Activated T-cell treated with anti-CD3 and anti-CD28 coated beads, Interleukin-2, amount 50 U/mL, for 48 hours (primary cell): ENCODE data around the gene PMS1.
"Not testable (repeated sequence)": the region's sequence is repeated elsewhere in the genome, so short reads cannot be mapped to it uniquely, and the experiment has no call there.

ENCODE experiments used
- DNase-seq, 2 experiments: peaks; one replicate each; pipeline ENCODE4 v3.0.0-alpha.2; 2020

PMS1 gene

DNA sequence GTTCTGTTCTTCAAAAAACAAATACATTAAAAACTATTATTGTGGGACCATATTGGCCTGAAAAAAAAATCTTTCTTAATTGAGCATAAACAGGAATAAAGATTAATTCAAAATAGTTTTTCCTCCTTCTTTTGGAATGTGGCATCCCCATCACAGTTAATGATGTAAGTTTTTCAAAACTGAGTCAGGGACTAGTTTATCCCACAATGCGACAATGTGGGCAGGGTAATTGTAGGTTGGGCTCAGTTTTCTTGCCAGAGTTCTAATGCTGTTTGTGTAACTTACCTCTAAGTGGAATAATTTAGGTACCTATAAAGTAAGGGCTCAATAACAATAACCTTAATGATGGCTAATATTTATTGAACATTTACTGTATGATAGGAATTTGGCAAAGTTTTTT lies 82.0 kb downstream of the PMS1 start:
- no peak for DNase-seq

DNA sequence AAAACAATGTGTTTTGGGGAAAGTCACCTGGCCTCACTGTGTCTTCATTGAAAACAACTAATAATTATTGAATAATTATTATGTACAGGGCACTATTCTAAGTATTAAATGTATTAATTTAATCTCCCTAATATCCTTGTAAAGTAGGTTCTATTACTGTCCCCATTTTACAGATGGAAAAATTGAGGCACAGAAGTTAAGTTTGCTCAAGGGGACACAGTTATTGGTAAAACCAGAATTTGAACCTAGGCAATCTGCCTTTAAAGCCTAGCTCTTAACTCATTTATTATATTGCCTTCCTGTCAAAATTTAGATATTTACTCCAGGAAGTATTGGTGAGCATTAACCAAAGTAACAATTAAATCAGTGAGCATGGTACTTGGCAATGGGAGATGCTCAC lies 84.6 kb downstream of the PMS1 start:
- DNase-seq = no peak

DNA sequence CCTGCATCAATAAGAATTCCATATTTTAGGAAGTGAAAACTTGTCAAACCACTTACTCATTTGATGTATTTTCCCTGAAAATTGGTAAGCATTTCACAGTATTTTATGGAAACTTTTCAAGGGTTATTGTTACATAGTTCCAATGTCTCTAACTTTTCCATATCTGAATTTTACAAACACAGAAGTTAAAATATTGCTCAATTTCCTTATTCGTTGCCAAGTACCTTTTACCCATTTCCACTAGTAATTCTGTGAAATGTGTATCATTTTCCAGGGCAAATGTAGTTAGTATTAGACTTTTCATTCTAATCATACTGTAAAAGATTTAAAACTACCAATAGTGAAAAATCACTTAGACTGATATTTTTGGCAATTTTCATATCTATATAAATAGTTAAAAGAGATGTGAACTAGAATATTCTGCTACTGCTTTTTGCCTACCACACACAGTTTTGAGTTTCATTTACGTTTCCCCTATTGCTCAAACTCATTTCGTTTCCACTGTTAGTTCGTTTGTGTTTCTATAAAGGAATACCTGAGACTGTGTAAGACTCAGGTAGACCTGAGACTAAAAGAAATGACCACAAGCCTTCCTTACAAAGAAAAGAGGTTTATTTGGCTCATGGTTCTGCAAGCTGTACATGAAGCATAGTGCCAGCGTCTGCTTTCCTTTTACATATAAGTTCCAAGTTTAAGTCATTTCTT lies 86.3 kb downstream of the PMS1 start:
- DNase-seq = no peak

DNA sequence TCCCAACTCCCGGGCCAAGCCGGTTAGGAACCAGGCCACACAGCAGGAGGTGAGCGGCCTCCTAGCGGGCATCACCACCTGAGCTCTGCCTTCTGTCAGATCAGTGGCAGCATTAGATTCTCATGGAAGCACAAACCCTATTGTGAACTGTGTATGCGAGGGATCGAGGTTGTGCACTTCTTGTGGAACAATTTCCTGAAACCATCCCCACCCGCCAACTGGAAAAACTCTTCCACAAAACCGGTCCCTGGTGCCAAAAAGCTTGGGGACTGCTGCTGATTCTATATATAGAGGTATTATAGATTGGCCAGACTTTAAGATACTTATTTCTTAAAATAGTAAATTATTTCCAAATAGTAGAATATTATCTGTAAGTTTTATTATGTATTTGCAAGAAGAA lies 89.4 kb downstream of the PMS1 start:
- DNase-seq = no peak

DNA sequence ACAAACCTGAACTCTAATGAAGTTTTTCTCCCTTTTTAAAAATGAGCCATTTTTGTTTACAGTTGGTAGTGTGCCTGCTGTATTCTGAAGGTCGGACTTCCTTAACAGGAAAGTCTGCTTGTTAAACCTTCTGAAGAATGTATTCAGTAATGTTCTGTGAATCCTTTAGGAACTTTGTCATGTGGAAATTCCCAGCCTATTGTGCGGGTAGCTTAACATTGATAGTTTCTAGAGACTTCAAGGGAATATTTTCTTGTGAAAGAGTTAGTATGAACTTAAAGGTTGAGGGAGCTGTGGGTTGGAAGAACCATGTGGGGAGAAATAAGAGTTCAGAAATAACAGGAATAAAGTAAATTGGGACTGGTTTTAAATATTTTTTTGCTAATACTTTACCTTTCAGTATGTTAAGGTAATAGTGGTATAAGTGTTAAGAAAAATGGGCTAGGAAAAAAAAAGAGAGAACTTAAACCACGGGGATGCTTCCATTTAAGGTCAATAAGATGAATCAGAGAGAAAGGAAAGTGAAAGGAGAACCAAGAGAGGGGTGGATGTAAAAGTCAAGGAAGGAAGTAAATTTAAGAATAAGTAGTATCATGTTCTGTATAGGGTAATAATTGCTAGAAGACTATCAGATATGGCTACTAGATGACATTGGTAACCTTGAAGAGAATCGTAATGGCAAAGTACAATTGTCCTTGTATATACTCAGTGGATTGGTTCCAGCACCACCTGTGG lies 90.5 kb downstream of the PMS1 start:
- DNase-seq = no peak

DNA sequence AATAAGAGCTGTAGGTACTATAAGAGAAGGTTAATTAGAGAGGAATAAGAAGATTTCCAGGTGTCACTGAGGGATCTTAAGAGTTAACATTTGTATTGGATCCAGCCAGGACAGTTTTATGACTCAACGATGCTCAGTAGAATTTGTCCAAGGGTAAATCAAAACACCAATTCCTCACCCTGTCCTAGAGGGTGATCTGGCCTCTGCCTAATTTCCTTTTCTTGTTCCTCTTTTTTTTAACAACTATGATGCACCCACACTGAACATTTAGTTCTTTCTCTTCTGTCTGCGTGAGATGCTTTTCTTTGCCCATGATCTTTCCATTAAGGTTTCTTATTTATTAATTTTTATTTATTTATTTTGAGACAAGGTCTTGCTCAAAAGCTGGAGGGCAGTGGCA lies 92.0 kb downstream of the PMS1 start:
- no peak for DNase-seq

DNA sequence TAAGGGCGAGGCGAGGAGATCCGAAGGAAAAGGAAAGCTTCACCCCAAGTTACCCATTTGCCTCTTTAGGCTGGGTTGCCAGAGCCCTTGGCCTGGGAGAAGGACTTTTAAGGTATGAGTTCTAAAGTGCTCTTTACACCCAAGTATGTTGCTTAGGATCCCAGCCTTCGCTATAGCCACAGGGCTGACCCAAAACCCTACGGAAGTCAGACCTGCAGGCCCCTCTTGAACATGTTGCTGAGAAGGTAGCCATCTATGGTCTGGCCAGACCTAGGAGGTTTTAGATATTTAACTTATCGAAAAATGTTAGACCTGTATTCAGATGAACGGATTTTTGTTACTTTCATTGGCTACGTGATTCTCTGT lies 95.4 kb downstream of the PMS1 start:
- DNase-seq = no peak

DNA sequence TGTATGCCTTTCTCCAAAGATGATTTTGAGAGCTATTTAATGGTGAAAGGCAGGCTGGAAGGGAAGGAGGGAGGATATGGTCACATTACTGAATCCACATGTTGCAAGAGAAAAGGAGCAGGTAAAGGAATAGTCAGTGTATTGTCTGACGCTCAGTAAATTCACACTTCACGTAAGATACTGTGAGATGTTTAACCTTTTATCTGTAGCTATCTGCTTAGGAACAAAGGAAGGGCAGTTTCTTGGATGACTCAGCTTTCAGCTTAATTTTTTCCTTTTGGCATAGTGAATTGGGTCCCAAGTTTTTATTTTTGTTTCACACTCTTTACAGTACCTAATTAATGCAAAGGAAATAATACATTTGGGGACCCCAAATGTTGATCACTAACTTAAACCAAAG lies 96.2 kb downstream of the PMS1 start:
- no peak for DNase-seq

DNA sequence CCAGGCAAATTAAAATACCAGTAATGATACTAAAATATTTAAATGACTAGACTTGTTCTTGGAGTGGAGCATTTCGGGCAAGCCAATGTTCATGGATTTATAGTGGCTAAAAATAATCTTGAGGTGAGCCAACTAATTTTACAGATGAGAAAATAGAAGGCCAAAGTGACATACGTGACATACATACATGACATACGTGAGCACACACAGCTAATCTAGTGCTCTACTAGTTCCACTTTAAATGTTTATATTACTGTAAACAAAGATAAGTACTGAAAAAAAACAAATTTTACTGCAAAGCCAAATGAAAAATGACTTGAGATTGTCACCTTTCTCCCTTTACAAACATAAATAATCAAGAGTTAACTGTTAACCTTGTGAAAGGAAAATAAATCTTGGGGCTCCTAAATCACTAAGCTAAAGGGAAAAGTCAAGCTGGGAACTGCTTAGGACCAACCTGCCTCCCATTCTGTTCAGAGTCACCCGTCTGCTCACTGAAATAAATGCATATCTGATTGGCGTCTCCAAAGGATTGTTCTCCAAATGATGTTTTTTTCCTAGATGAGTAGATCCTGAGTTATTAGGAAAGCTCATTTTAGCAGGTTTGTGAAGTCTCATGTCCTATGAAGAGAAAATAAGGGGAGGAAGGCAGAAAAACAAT lies 96.7 kb downstream of the PMS1 start:
- no peak for DNase-seq

DNA sequence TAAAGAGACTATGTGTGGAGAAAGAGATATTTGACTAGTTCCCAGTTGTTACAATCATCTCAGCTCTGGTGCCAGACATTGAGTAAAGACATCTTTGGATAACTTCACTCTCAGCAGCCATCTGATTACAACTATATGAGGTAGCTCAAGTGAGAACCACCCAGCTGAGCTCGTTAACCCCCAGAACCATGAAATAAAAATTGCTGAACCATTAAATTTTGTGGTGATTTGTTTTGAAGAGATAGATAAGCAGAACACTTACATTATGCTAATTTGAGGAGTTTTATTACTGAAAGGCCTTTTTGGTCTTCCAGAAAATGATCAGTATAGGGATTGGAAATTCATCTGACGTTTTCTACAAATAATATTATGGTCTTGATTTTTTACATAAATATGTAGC lies 101.1 kb downstream of the PMS1 start:
- DNase-seq = no peak

DNA sequence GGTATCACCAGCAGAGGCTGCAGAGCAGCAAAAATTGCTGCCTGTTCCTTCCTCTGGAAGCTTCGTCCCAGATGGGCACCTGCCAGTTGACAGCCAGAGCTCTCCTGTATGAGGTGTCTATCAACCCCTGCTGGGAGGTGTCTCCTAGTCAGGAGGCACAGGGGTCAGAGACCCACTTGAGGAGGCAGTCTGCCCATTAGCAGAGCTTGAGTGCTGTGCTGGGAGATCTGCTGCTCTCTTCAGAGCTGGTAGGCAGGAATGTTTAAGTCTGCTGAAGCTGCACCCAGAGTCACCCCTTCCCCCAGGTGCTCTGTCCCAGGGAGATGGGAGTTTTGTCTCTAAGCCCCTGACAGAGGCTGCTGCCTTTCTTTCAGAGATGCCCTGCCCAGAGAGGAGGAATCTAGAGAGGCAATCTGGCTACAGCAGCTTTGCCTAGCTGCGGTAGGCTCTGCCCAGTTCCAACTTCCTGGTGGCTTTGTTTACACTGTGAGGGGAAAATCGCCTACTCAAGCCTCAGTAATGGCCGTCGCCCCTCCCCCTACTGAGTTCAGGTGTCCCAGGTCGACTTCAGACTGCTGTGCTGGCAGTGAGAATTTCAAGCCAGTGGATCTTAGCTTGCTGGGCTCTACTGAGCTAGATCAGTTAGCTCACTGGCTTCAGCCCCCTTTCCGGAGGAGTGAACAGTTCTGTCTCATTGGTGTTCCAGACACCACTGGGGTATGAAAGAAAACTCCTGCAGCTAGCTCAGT lies 108.5 kb downstream of the PMS1 start:
- DNase-seq = not testable (repeated sequence)

DNA sequence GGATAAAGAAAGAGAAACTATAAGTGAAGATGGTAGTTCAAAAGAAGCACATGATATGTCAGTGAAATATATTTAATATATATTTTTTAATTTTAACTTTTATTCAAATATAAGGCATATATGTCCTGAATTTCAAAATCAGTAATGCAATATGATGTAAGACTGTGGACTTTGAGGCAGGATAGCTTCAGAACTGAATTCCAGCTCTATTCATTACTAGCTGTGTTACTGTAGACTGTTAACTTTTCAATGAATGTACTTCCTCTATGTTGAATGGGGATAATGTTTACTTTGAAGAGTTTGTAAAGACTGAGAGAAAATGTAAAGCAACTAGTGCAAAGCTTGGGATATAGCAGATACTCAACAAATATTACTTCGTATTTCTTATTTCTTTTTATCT lies 112.6 kb downstream of the PMS1 start:
- no peak for DNase-seq

DNA sequence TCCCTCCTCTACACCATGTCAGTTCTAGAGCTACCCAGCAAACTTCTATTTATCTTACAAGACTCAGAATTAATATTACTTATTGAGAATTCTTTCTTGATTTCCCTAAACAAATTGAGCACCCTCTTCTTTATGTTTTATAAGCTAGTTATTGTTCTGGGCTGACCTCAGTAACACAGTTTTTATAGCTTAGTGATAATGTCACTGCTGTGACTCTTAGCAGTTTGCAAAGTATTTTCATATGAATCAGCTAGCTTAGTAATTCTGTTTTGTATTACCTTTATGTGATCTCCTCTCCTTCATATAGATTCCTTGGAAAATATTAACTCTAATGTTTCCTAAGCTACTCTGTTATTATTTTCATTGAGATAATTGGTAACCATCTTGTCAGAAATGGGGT lies 114.9 kb downstream of the PMS1 start:
- DNase-seq = no peak

DNA sequence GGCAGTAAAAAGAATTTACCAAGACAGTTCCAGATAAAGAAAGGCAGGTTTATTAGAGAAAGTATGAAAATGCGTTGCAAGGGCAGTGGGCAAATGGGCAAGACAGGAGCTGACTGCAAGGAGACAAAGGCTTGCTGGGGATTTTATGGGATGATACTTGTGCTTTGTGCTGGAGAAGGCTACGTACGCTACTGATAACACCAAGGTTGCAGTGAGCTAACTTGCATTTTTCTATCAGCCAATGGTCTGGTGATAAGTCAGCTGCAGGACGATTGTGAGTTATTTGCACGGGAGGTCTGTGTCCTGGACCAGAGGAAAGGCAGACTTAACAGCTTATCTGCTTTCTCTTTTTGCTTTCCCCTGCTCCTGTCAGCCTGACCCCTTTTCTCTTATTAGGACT lies 116.5 kb downstream of the PMS1 start:
- no peak for DNase-seq

DNA sequence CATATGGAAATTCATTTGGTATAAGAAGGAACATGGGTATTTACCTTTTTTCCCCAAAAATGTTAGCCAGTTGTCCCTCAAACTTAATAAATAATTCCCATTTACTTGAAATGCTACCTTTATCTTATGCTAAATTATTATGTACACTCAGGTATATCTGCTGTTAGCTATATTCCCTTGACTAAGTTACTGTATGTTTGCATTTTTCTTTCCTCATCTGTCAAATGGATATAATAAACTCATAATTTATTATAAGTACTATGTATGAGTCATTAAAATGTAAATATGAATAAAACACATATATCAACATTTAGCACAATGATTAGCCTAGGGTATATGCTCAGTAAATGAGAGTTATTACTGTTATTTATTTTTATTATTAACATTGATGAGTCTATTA lies 117.4 kb downstream of the PMS1 start:
- no peak for DNase-seq

DNA sequence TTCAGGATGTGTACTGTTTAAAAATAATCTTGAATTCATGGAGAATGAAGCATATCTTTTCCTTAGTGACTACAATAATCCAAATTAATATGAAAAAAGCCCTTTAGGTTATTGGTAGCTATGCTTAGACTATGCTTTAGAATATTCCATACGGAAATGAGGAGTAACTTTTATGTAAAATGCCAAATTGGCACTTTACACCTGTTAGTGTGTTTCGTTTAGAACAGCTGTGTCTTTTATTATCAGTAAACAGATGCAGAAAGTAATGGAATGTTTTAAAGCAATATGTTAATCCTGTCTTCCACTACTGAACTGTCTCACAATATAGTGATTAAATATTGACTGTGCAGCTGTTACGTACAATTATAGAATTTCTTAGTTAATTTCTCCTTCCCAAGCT lies 129.6 kb downstream of the PMS1 start:
- DNase-seq = no peak

DNA sequence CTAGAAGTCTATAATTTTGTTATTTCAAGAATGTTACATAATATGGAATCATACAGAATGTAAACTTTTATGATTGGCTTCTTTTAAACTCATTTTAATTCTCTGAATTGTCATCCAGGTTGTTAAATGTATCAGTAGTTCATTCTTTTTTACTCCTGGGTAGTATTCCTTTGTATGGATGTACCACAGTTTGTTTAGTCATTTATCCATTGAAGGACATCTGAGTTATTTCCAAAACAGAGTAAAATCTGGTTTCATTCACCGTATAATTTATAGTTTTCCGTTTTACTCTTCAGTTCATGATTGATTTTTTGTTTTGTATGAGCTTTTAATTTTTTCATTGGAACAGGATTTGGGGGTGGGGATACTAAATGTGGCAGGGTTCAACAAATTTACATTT lies 132.4 kb downstream of the PMS1 start:
- no peak for DNase-seq
